HCT116 (cell line): Measurements from ENCODE around the gene SGK2. TPM values are rescaled to one million over a fixed set of nuclear protein-coding genes. Genes with fewer than 3 reads are reported as not detected.

Source experiments
- ATAC-seq: fragments of 200-7000 bp; cut with Tn5 transposase; 2 replicates; pipeline ENCODE4 v1.9.1; 2020; ENCODE audit warnings: mild to moderate bottlenecking, moderate library complexity
- BruUV-seq: library from RNA; stranded (reverse); fragments of 400-500 nt; replicated peaks from 2 replicates; lab custom pipeline; 2021; lab: Mats Ljungman, UMichigan
- CTCF ChIA-PET: fragments of 300-600 bp; sonication (Branson Sonifier 250); formaldehyde crosslinking; loops from one replicate; lab custom pipeline; 2021; ENCODE audit warnings: antibody characterized with exemption; lab: Charles Lee
- POLR2A ChIA-PET: fragments of 300-600, 350-600 bp; sonication (Branson Sonifier 250); formaldehyde crosslinking; loops from one replicate; lab custom pipeline; 2021; ENCODE audit warnings: antibody characterized with exemption; lab: Charles Lee
- RAD21 ChIA-PET, 2 experiments: fragments of 300-600 bp; sonication (Branson Sonifier 250); formaldehyde crosslinking; loops; one replicate each; lab custom pipeline; 2023; ENCODE audit warnings: low total read pairs in 2 of 2; ENCODE audit not compliant: uncharacterized antibody in 2 of 2, unreplicated experiment in 2 of 2, low non-redundant PET in 1 of 2; lab: Charles Lee
- DNase-seq: peaks from one replicate; pipeline ENCODE4 v3.0.0-alpha.2; 2010; ENCODE audit warnings: low read depth, low spot score
- H2AFZ ChIP-seq: fragments of 200-600 bp; shearing (Covaris generic), sonication (generic); 2 replicates; pipeline ENCODE4 v1.6.1; 2017; ENCODE audit warnings: low read depth, mixed run types, mixed read lengths, antibody characterized with exemption, low read length; ENCODE audit not compliant: poor library complexity, severe bottlenecking
- H3K27ac ChIP-seq: 2 replicates; pipeline ENCODE4 v1.5.1; 2012; ENCODE audit warnings: low read depth, low read length
- H3K27me3 ChIP-seq: fragments of 200-600 bp; sonication (generic); 2 replicates; pipeline ENCODE4 v1.6.1; 2016; ENCODE audit warnings: mixed run types, low read length, mixed read lengths; ENCODE audit not compliant: insufficient read depth
- H3K36me3 ChIP-seq, 2 experiments: fragments of 200-500 bp in 1 of 2; fragments of 200-600 bp in 1 of 2; sonication (Bioruptor generic) in 1 of 2; sonication (generic) in 1 of 2; 2 replicates each; pipeline versions ENCODE4 v1.5.1 to v1.6.1; 2014 to 2016; ENCODE audit warnings: low read length in 2 of 2, inconsistent platforms in 1 of 2, mixed read lengths in 1 of 2, mixed run types in 1 of 2; ENCODE audit not compliant: insufficient read depth in 2 of 2, control insufficient read depth in 1 of 2
- H3K4me1 ChIP-seq, 2 experiments: fragments of 200-600 bp in 1 of 2; sonication (generic) in 1 of 2; 2 replicates each; pipeline versions ENCODE4 v1.5.1 to v1.6.1; 2012 to 2017; ENCODE audit warnings: low read length in 2 of 2, inconsistent platforms in 1 of 2, mild to moderate bottlenecking in 1 of 2, mixed read lengths in 1 of 2, mixed run types in 1 of 2, moderate library complexity in 1 of 2; ENCODE audit not compliant: insufficient read depth in 2 of 2, control insufficient read depth in 1 of 2
- H3K4me2 ChIP-seq: fragments of 200-600 bp; sonication (generic); 2 replicates; pipeline ENCODE4 v1.6.1; 2017; ENCODE audit warnings: mixed run types, low read length, mixed read lengths
- H3K4me3 ChIP-seq, 2 experiments: fragments of 200-600 bp in 1 of 2; sonication (generic) in 1 of 2; replicated peaks in 1 of 2; 2 replicates each; pipeline ENCODE4 v1.5.1; 2011 to 2016; ENCODE audit warnings: low read length in 2 of 2, control low read depth in 1 of 2, low read depth in 1 of 2, mild to moderate bottlenecking in 1 of 2, mixed read lengths in 1 of 2, mixed run types in 1 of 2
- H3K79me2 ChIP-seq: fragments of 200-600 bp; sonication (generic); 2 replicates; pipeline ENCODE4 v1.6.1; 2017; ENCODE audit warnings: mild to moderate bottlenecking, mixed run types, low read length, moderate library complexity, mixed read lengths; ENCODE audit not compliant: insufficient read depth
- H3K9ac ChIP-seq: fragments of 200-600 bp; sonication (generic); 2 replicates; pipeline ENCODE4 v1.6.1; 2016; ENCODE audit warnings: low read length, mixed read lengths
- H3K9me2 ChIP-seq: fragments of 200-600 bp; sonication (generic), shearing (Covaris generic); 2 replicates; pipeline ENCODE4 v1.6.1; 2017; ENCODE audit warnings: mixed run types, mild to moderate bottlenecking, moderate library complexity; ENCODE audit not compliant: insufficient read depth
- H3K9me3 ChIP-seq, 2 experiments: fragments of 200-500 bp in 1 of 2; fragments of 200-600 bp in 1 of 2; sonication (Bioruptor generic) in 1 of 2; sonication (generic) in 1 of 2; 2 replicates each; pipeline ENCODE4 v1.6.1; 2014 to 2017; ENCODE audit warnings: low read length in 2 of 2, mixed read lengths in 2 of 2, inconsistent platforms in 1 of 2, low read depth in 1 of 2, mild to moderate bottlenecking in 1 of 2, mixed run types in 1 of 2, moderate library complexity in 1 of 2; ENCODE audit not compliant: control insufficient read depth in 1 of 2, insufficient read depth in 1 of 2
- H4K20me1 ChIP-seq: fragments of 200-600 bp; sonication (generic), shearing (Covaris generic); 2 replicates; pipeline ENCODE4 v1.6.1; 2017; ENCODE audit warnings: mixed run types, mild to moderate bottlenecking, moderate library complexity; ENCODE audit not compliant: insufficient read depth
- CBX3 ChIP-seq: IDR thresholded peaks from 2 replicates; pipeline ENCODE4 v1.6.1; 2012; ENCODE audit warnings: low read depth
- CEBPB ChIP-seq: IDR thresholded peaks from 2 replicates; pipeline ENCODE4 v1.6.1; 2012; ENCODE audit warnings: low read depth
- ELF1 ChIP-seq: IDR thresholded peaks from 2 replicates; pipeline ENCODE4 v1.6.1; 2012; ENCODE audit warnings: low read depth, borderline replicate concordance
- EZH2 ChIP-seq: fragments of 200-600 bp; sonication (generic); IDR thresholded peaks from 2 replicates; pipeline ENCODE4 v1.6.1; 2017; ENCODE audit warnings: antibody characterized with exemption, mixed run types
- JUND ChIP-seq: IDR thresholded peaks from 2 replicates; pipeline ENCODE4 v1.6.1; 2012
- POLR2A ChIP-seq: IDR thresholded peaks from 2 replicates; pipeline ENCODE4 v1.7.0; 2011; ENCODE audit warnings: borderline replicate concordance; ENCODE audit not compliant: insufficient read depth, insufficient read length; ENCODE audit errors: extremely low read depth
- POLR2AphosphoS5 ChIP-seq: IDR thresholded peaks from 2 replicates; pipeline ENCODE4 v1.6.1; 2011; ENCODE audit warnings: mild to moderate bottlenecking, low read depth, low read length, moderate library complexity
- SIN3A ChIP-seq: IDR thresholded peaks from 2 replicates; pipeline ENCODE4 v1.6.1; 2012; ENCODE audit warnings: low read depth
- SRF ChIP-seq: IDR thresholded peaks from 2 replicates; pipeline ENCODE4 v1.6.1; 2012; ENCODE audit warnings: low read depth
- YY1 ChIP-seq: IDR thresholded peaks from 2 replicates; pipeline ENCODE4 v1.6.1; 2011; ENCODE audit warnings: low read length, low read depth, moderate library complexity, mild to moderate bottlenecking; ENCODE audit not compliant: insufficient replicate concordance; ENCODE audit errors: extremely low read depth
- ZNF274 ChIP-seq: fragments of 200-500 bp; sonication (Bioruptor generic); IDR thresholded peaks from 2 replicates; pipeline ENCODE4 v1.6.1; 2014; ENCODE audit warnings: mild to moderate bottlenecking, low read depth, low read length, inconsistent platforms
- intact Hi-C: fragments of 100-400 bp; cut with micrococcal nuclease; formaldehyde crosslinking; loops from 2 replicates; pipeline ENCODE4 v1.10.0; 2022
- total RNA-seq: library from RNA; stranded (reverse); gene quantifications from one replicate; pipeline ENCODE4 v1.2.1, GENCODE V29; 2021; ENCODE audit not compliant: unreplicated experiment
- TF ChIP-seq, protein P1 (sequence below): IDR thresholded peaks from 2 replicates; pipeline ENCODE4 v1.6.1; 2012
- TF ChIP-seq, protein P2 (sequence below): IDR thresholded peaks from 2 replicates; pipeline ENCODE4 v1.6.1; 2011; ENCODE audit warnings: mild to moderate bottlenecking, low read length, moderate library complexity; ENCODE audit not compliant: insufficient replicate concordance; ENCODE audit errors: extremely low read depth
- TF ChIP-seq, protein P3 (sequence below): IDR thresholded peaks from 2 replicates; pipeline ENCODE4 v1.6.1; 2012

Gene SGK2
- total RNA-seq, 1 experiment from 2014 or later, result 2.3 TPM

DNA sequence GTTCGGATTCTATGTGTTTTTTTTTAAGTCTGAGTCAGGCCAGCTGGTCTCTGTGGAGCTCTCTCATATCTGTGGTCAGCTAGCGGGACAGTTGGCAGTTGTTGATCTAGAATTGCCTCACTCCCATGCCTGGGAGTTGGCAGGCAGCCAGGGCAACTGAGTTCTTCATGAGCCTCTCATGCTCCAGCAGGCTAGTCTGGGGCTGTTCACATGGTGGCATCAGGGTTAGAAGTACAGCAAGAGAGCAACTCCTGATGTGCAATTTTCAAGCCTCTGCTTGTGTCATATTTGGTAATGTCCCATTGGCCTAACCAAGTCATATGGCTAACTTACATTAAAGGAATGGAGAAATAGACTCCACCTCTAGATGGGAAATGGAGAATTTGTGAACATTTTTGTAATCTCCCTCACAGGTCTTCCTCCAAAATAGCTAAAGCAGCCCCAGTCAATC, 25.2 kb downstream of the SGK2 start (continued):
- TF ChIP-seq, protein P1, sequence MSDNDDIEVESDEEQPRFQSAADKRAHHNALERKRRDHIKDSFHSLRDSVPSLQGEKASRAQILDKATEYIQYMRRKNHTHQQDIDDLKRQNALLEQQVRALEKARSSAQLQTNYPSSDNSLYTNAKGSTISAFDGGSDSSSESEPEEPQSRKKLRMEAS, result no peak
- TF ChIP-seq CBX3 (no peak), POLR2AphosphoS5 (no peak)

DNA sequence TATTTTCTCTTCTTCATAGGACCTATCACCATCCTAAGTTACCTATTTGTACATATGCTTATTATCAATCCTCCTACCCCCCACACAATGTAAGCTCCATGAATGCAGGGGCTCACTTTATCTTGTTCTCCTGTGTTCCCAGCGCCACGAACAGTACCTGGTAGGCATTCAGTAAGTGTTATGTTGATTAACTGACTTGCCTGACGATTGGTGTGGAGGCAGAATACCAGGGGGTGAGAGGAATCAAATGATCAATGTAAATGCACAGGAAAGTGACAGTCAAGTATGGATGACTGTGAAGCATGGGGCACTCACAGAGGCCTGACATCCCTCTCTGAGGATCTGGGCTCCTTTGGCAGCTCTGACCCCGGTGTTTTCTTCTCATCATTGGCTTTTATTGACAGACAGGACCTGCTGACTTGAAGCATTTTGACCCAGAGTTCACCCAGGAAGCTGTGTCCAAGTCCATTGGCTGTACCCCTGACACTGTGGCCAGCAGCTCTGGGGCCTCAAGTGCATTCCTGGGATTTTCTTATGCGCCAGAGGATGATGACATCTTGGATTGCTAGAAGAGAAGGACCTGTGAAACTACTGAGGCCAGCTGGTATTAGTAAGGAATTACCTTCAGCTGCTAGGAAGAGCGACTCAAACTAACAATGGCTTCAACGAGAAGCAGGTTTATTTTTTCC, 25.8 kb downstream of the SGK2 start:
- no peak for DNase-seq
- no peaks in the 10 kb centered on the region for H3K9me2 ChIP-seq
- H3K9me3 ChIP-seq, result no peaks in the 10 kb centered on the region
- H3K36me3 ChIP-seq, result no peaks in the 10 kb centered on the region
- intact Hi-C loops, result no loop called here
- CTCF ChIA-PET, result no interaction called here
- POLR2A ChIA-PET, result no interaction called here
- no peaks in the 10 kb centered on the region for H3K79me2 ChIP-seq
- no peak overlapping the region for H2AFZ ChIP-seq
- H3K9ac ChIP-seq, result no peak overlapping the region
- peaks cover 0 to under 1% of the 10 kb centered on the region in 2 experiments; a peak in 1 of 4 replicates for H3K4me1 ChIP-seq
- no peaks in the 10 kb centered on the region for H4K20me1 ChIP-seq
- H3K4me2 ChIP-seq, result no peak overlapping the region
- BruUV-seq, result no TSS peak
- H3K27me3 ChIP-seq, result no peaks in the 10 kb centered on the region
- TF ChIP-seq ELF1 (no peak), SRF (no peak), EZH2 (no peak), JUND (no peak), ZNF274 (no peak), YY1 (no peak), CEBPB (no peak), CBX3 (no peak), SIN3A (no peak), POLR2A (no peak)
- TF ChIP-seq, protein P2, sequence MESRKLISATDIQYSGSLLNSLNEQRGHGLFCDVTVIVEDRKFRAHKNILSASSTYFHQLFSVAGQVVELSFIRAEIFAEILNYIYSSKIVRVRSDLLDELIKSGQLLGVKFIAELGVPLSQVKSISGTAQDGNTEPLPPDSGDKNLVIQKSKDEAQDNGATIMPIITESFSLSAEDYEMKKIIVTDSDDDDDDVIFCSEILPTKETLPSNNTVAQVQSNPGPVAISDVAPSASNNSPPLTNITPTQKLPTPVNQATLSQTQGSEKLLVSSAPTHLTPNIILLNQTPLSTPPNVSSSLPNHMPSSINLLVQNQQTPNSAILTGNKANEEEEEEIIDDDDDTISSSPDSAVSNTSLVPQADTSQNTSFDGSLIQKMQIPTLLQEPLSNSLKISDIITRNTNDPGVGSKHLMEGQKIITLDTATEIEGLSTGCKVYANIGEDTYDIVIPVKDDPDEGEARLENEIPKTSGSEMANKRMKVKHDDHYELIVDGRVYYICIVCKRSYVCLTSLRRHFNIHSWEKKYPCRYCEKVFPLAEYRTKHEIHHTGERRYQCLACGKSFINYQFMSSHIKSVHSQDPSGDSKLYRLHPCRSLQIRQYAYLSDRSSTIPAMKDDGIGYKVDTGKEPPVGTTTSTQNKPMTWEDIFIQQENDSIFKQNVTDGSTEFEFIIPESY, result no peak
- TF ChIP-seq, protein P3, sequence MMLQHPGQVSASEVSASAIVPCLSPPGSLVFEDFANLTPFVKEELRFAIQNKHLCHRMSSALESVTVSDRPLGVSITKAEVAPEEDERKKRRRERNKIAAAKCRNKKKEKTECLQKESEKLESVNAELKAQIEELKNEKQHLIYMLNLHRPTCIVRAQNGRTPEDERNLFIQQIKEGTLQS, result no peak
- TF ChIP-seq, all 23 proteins: peak for 0
- Histone ChIP-seq H3K27ac (no peak overlapping the region), H3K4me3 (no peak overlapping the region)
- RAD21 ChIA-PET, result interaction anchor here in 1 of 2 experiments (0.6 kb wide), 1 partner anchor 21 kb away, joined by 4 read pairs; no protein-coding TSS in a partner anchor
- no peak for ATAC-seq
